Spleen (tissue), 11 donors: Measurements from ENCODE around the gene PRPF38A. TPM values are rescaled to one million over a fixed set of nuclear protein-coding genes. Genes with fewer than 3 reads are reported as not detected.

Experiments used
- DNase-seq: peaks from one replicate; pipeline ENCODE4 v3.0.0-alpha.2; 2020
- H3K27ac ChIP-seq, 8 donors: fragments of 200-600 bp; sonication (generic) in 7 of 8; 1 replicate in 4 of 8; 2 replicates in 4 of 8; pipeline versions ENCODE4 v1.5.0 to v1.8.0; 2016 to 2021; ENCODE audit warnings: inconsistent platforms in 4 of 8, mild to moderate bottlenecking in 4 of 8, moderate library complexity in 1 of 8
- H3K27me3 ChIP-seq, 7 donors: fragments of 200-600 bp; sonication (generic) in 6 of 7; replicated peaks in 1 of 7; 1 replicate in 4 of 7; 2 replicates in 3 of 7; pipeline versions ENCODE4 v1.5.0 to v1.8.0; 2016 to 2021; ENCODE audit warnings: inconsistent platforms in 3 of 7, mild to moderate bottlenecking in 1 of 7
- H3K36me3 ChIP-seq, 6 donors: fragments of 200-600 bp; sonication (generic) in 5 of 6; 1 replicate in 4 of 6; 2 replicates in 2 of 6; pipeline versions ENCODE4 v1.5.0 to v1.8.0; 2016 to 2021; ENCODE audit warnings: inconsistent platforms in 2 of 6
- H3K4me1 ChIP-seq, 6 donors: fragments of 200-600 bp; sonication (generic) in 5 of 6; 1 replicate in 3 of 6; 2 replicates in 3 of 6; pipeline versions ENCODE4 v1.5.0 to v1.8.0; 2016 to 2021; ENCODE audit warnings: inconsistent platforms in 3 of 6
- H3K4me3 ChIP-seq, 8 donors: fragments of 200-600 bp; sonication (generic) in 7 of 8; 1 replicate in 4 of 8; 2 replicates in 4 of 8; pipeline versions ENCODE4 v1.5.0 to v1.8.0; 2016 to 2021; ENCODE audit warnings: inconsistent platforms in 4 of 8, mild to moderate bottlenecking in 4 of 8, moderate library complexity in 2 of 8
- H3K9me3 ChIP-seq, 8 donors: fragments of 200-600 bp; sonication (generic) in 7 of 8; 1 replicate in 4 of 8; 2 replicates in 4 of 8; pipeline versions ENCODE4 v1.5.0 to v1.8.0; 2016 to 2021; ENCODE audit warnings: inconsistent platforms in 4 of 8
- POLR2A ChIP-seq, 3 donors: fragments of 450-650 bp; IDR thresholded peaks; one replicate each; pipeline ENCODE4 v1.5.1; 2017; ENCODE audit warnings: antibody characterized with exemption in 3 of 3, mild to moderate bottlenecking in 1 of 3
- POLR2AphosphoS5 ChIP-seq, 3 donors: sonication (generic); formaldehyde crosslinking; IDR thresholded peaks; one replicate each; pipeline ENCODE4 v1.5.1; 2017; ENCODE audit warnings: antibody characterized with exemption in 3 of 3
- WGBS, 5 donors: extraction: QIAGEN DNeasy Blood & Tissue Kit in 3 of 5; methylation state at CpG; one replicate each; pipeline versions ENCODE4 v1.1.5 to v1.1.7; 2013 to 2018; 5-methylcytosine and 5-hydroxymethylcytosine counted together
- intact Hi-C: fragments of 100-400 bp; cut with DNase I; formaldehyde crosslinking; loops from one replicate; pipeline ENCODE4 v1.15.0; 2023; ENCODE audit warnings: low total_unique reads
- polyA plus RNA-seq, 3 donors: library from polyadenylated mRNA; stranded (reverse); fragments of 200-250 nt; gene quantifications; one replicate each; pipeline ENCODE4 v1.2.1, GENCODE V29; 2013
- total RNA-seq, 7 donors: library from RNA; depleted of rRNA in 3 of 7; stranded (reverse); fragments of >200 nt in 3 of 7; fragmentation: NEBNext Ultra II Directional in 4 of 7; extraction: Animal tissue kit (Norgen Biotek cat#: 25700) in 4 of 7; gene quantifications; one replicate each; pipeline versions ENCODE4 v1.1.0 to v1.2.1, GENCODE V29; 2016 to 2021
- TF ChIP-seq, protein P1 (sequence below), 11 experiments: fragments of 200-600 bp in 7 of 11; fragments of 450-650 bp in 4 of 11; sonication (generic) in 4 of 11; IDR thresholded peaks in 8 of 11; conservative IDR thresholded peaks in 3 of 11; 1 replicate in 7 of 11; 2 replicates in 4 of 11; pipeline versions ENCODE4 v1.4.0 to v1.8.0; 2016 to 2021; ENCODE audit warnings: antibody characterized with exemption in 11 of 11, inconsistent platforms in 4 of 11, mild to moderate bottlenecking in 1 of 11
- donor health status: healthy with polysubstance abuse.
- donor health status: DM: no; HTN: no; CAD: no; lungs with moderate emphysema.
- donor health status: DM: no; HTN: no; CAD: no.
- donor health status: Bipolar disorder and iron deficiency.
- donor health status: healthy.
- donor health status: DM: no; HTN: no; CAD: no.
- donor health status: DM: yes; HTN: yes; CAD: no.

PRPF38A gene
- total and polyA plus RNA-seq, 10 donors: 13.8 to 50.4 (median 23.6) TPM

DNA sequence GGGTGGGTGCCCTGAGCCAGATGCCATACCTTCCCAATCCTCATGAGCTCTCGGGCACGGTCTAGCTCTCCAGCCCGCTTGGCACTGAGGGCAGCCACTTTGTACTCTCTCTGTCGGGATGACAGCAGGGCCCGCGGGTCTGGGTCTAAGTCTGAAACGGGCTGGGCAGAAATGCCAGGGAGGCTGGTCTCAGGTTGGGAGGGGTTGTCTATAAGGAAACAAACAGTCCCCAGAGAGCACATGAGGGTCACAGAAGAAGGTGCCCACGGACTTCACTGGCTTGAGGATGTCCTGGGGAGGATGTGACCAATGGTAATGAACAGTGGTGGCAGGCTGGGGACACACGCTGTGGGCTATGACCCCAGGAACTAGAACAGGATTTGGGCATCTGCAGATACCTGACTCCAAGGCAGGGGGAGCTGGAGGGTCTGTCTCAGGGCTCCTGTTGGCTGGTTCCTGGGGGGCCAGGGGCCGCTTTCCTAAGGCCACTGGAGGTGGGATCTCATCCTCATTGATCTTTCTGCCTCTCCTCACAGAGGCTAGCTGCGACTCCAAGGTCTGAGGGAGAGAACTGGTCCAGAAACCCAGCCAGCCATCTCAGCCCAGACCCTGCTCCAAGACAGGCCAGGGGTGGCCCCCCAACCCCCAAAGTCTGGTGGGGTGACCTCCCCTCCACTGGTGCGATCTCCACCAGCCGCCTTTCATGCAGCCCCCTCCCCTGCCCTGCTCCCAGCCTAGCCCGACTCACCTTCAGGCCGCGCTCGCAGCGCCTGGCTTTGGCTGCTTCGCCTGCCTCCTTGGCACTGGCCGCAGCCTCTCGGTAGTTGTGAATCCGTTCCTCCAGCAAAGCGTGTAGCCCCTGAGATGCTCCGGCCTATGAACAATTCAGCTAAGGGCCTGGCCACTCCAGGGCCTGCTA, 44.5 kb upstream of the PRPF38A start:
- TF ChIP-seq POLR2AphosphoS5 (IDR thresholded peaks at IDR 0.05) (peak in 1 of 3 donors; percentile 20), POLR2A (IDR thresholded peaks at IDR 0.05) (no peak)
- TF ChIP-seq, protein P1, sequence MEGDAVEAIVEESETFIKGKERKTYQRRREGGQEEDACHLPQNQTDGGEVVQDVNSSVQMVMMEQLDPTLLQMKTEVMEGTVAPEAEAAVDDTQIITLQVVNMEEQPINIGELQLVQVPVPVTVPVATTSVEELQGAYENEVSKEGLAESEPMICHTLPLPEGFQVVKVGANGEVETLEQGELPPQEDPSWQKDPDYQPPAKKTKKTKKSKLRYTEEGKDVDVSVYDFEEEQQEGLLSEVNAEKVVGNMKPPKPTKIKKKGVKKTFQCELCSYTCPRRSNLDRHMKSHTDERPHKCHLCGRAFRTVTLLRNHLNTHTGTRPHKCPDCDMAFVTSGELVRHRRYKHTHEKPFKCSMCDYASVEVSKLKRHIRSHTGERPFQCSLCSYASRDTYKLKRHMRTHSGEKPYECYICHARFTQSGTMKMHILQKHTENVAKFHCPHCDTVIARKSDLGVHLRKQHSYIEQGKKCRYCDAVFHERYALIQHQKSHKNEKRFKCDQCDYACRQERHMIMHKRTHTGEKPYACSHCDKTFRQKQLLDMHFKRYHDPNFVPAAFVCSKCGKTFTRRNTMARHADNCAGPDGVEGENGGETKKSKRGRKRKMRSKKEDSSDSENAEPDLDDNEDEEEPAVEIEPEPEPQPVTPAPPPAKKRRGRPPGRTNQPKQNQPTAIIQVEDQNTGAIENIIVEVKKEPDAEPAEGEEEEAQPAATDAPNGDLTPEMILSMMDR (IDR thresholded peaks at IDR 0.05 in 8 of 11, conservative IDR thresholded peaks at IDR 0.05 in 3 of 11): no peak
- Histone ChIP-seq H3K36me3 (peaks cover 10 to 95% (median 79%) of the 10 kb centered on the region in 6 donors), H3K27ac (no peak overlapping the region), H3K9me3 (no peaks in the 10 kb centered on the region), H3K4me3 (no peak overlapping the region), H3K27me3 (no peaks in the 10 kb centered on the region), H3K4me1 (peaks cover 3 to 23% (median 11%) of the 10 kb centered on the region in 6 donors)
- DNase-seq: no peak
- intact Hi-C loops: no loop called here
- WGBS, 5 donors: 88 to 97% (median 96%) methylated on average over 19 to 24 of the region's 24 CpGs

DNA sequence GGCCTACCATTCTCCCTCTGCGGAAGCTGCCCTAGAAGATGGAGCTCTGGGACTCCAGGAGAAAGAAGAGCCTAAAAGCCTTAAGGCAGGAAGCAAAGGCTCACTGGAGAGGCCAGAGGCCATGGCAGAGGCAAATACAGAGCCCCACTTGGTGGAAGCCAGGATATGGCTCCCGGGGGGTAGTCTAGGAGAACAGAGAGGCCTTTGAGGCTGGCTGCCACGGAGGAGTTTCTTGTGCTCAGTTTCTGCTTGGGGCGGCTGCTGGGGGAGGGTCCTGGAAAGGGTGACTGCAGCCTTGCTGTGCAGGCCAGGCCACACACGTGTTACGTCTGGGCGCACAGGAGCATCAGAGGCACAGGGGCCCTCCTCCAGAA, 43.8 kb upstream of the PRPF38A start:
- TF ChIP-seq POLR2A (IDR thresholded peaks at IDR 0.05) (no peak), POLR2AphosphoS5 (IDR thresholded peaks at IDR 0.05) (no peak)
- TF ChIP-seq, protein P1 (IDR thresholded peaks at IDR 0.05 in 8 of 11, conservative IDR thresholded peaks at IDR 0.05 in 3 of 11): no peak
- Histone ChIP-seq H3K4me3 (no peak overlapping the region), H3K27ac (no peak overlapping the region), H3K9me3 (no peaks in the 10 kb centered on the region), H3K27me3 (no peaks in the 10 kb centered on the region), H3K4me1 (peaks cover 7 to 29% (median 17%) of the 10 kb centered on the region in 6 donors), H3K36me3 (peaks cover 10 to 88% (median 72%) of the 10 kb centered on the region in 6 donors)
- intact Hi-C loops: no loop called here
- 94 to 98% (median 96%) methylated on average over 7 of the region's 7 CpGs for WGBS, 5 donors
- DNase-seq: no peak

DNA sequence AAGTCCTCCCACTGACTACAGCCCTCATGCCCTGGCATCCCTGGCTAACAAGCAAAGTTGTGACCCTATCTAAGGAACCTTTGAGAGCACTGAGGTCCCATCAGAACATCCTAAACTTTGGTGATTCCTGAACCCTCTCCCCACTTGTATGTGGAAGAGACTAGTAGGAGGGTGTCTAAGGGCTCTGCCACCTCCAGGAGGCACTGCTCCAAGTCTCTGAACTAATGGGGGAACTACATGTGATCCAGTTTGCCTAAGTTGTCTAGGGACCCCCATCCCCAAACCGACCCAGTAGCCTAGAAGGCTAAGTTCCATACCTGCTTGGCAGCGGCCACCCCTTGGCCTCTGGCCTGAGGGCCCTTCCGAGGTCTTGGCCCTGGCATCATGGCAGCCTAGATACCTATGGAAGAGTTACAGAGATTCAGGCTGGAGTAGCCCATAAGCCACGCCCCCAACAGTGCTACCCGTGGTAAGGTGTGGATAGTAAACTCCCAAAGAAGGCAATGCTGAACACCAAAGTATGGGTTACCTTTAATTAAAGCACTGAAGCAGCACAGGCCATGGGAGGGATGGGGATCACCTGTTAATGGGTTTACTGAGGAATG, 40.1 kb upstream of the PRPF38A start:
- intact Hi-C loops: no loop called here
- Histone ChIP-seq H3K4me3 (peak overlapping the region in 2 of 8 donors; percentile 72 to 82), H3K4me1 (peaks cover 11 to 56% (median 32%) of the 10 kb centered on the region in 6 donors), H3K9me3 (no peaks in the 10 kb centered on the region), H3K27me3 (peaks cover 0 to 5% (median 0%) of the 10 kb centered on the region in 7 donors), H3K27ac (peak overlapping the region in 2 of 8 donors; percentile 97 to 98), H3K36me3 (peaks cover under 1 to 51% (median 35%) of the 10 kb centered on the region in 6 donors)
- 86 to 92% (median 91%) methylated on average over 3 to 5 of the region's 5 CpGs for WGBS, 5 donors
- no peak for DNase-seq
- no peak for TF ChIP-seq POLR2A (IDR thresholded peaks at IDR 0.05)
- TF ChIP-seq POLR2AphosphoS5 (IDR thresholded peaks at IDR 0.05): no peak
- TF ChIP-seq, protein P1 (IDR thresholded peaks at IDR 0.05 in 8 of 11, conservative IDR thresholded peaks at IDR 0.05 in 3 of 11): no peak
